Psoas muscle (tissue), 8 donors: ENCODE results near the gene HECW1. TPM values are rescaled to one million over a fixed set of nuclear protein-coding genes. Genes with fewer than 3 reads are reported as not detected.

Experiments
- ATAC-seq, 4 donors: fragments of 200-7000 bp; cut with Tn5 transposase; one replicate each; pipeline ENCODE4 v1.9.1; 2020; ENCODE audit warnings: moderate library complexity in 3 of 4, mild to moderate bottlenecking in 2 of 4
- DNase-seq, 2 donors: peaks; one replicate each; pipeline ENCODE4 v3.0.0-alpha.2; 2020
- H3K27ac ChIP-seq: fragments of 200-600 bp; one replicate; pipeline ENCODE4 v1.8.0; 2022
- H3K27me3 ChIP-seq, 3 donors: fragments of 200-600 bp in 1 of 3; one replicate each; pipeline versions ENCODE4 v1.6.1 to v1.8.0; 2013 to 2022; ENCODE audit warnings: low read length in 2 of 3, mild to moderate bottlenecking in 2 of 3, moderate library complexity in 1 of 3; ENCODE audit not compliant: insufficient read depth in 3 of 3
- H3K36me3 ChIP-seq, 2 donors: fragments of 200-600 bp in 1 of 2; one replicate each; pipeline versions ENCODE4 v1.6.1 to v1.8.0; 2013 to 2022; ENCODE audit warnings: low read depth in 1 of 2, mild to moderate bottlenecking in 1 of 2, moderate library complexity in 1 of 2; ENCODE audit not compliant: insufficient read depth in 1 of 2
- H3K4me1 ChIP-seq: fragments of 200-600 bp; one replicate; pipeline ENCODE4 v1.8.0; 2022
- H3K4me3 ChIP-seq: fragments of 200-600 bp; one replicate; pipeline ENCODE4 v1.8.0; 2022; ENCODE audit warnings: mild to moderate bottlenecking
- H3K9me3 ChIP-seq: fragments of 200-600 bp; one replicate; pipeline ENCODE4 v1.8.0; 2022
- WGBS, 3 donors: extraction: QIAGEN DNeasy Blood & Tissue Kit; methylation state at CpG; one replicate each; pipeline versions ENCODE4 v1.1.6 to v1.1.7; 2013; 5-methylcytosine and 5-hydroxymethylcytosine counted together
- intact Hi-C, 2 donors: fragments of 100-400 bp; cut with DNase I; formaldehyde crosslinking; loops; one replicate each; pipeline versions ENCODE4 v1.11.0 to v1.14.2; 2022
- polyA plus RNA-seq, 3 donors: library from polyadenylated mRNA; stranded (reverse); fragments of 200-250 nt; gene quantifications; one replicate each; pipeline ENCODE4 v1.2.3, GENCODE V29; 2013
- total RNA-seq, 4 donors: library from RNA; stranded (reverse); fragmentation: NEBNext Ultra II Directional in 2 of 4; extraction: Animal tissue kit (Norgen Biotek cat#: 25700) in 2 of 4; gene quantifications; one replicate each; pipeline versions ENCODE4 v1.2.1 to v1.2.4, GENCODE V29; 2021 to 2023
- TF ChIP-seq, protein P1 (sequence below): fragments of 200-600 bp; IDR thresholded peaks from one replicate; pipeline ENCODE4 v1.8.0; 2022; ENCODE audit warnings: antibody characterized with exemption
- donor health status: healthy with polysubstance abuse.
- donor health status: DM: no; HTN: no; CAD: no; lungs with moderate emphysema.
- donor health status: Bipolar disorder and iron deficiency.
- donor health status: healthy.
- donor health status: DM: yes; HTN: yes; CAD: no.
- donor health status: DM: no; HTN: no; CAD: no.
- donor health status: DM: no; HTN: no; CAD: no.
- donor health status: DM: yes; HTN: yes; CAD: no.

Gene HECW1
- total and polyA plus RNA-seq, 7 donors = 0.07 to 2.8 (median 1.0) TPM

DNA sequence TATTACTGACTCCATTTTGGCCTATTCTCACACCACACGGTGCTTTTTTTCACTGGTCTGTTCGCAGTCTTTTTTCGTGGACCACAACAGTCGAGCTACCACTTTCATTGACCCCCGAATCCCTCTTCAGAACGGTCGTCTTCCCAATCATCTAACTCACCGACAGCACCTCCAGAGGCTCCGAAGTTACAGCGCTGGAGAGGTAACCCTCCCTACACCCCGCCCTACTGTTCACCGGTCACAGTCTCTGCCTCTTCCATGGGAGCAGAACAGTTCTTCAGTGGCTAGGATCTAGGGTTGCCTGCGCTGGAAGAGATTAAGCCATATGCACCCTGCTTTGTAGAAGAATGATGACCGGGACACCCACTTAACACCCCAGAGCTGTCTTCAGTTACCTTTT is 367.1 kb downstream of the HECW1 start:
- 93 to 98% (median 97%) methylated on average over 14 of the region's 14 CpGs for WGBS, 3 donors
- TF ChIP-seq, protein P1, sequence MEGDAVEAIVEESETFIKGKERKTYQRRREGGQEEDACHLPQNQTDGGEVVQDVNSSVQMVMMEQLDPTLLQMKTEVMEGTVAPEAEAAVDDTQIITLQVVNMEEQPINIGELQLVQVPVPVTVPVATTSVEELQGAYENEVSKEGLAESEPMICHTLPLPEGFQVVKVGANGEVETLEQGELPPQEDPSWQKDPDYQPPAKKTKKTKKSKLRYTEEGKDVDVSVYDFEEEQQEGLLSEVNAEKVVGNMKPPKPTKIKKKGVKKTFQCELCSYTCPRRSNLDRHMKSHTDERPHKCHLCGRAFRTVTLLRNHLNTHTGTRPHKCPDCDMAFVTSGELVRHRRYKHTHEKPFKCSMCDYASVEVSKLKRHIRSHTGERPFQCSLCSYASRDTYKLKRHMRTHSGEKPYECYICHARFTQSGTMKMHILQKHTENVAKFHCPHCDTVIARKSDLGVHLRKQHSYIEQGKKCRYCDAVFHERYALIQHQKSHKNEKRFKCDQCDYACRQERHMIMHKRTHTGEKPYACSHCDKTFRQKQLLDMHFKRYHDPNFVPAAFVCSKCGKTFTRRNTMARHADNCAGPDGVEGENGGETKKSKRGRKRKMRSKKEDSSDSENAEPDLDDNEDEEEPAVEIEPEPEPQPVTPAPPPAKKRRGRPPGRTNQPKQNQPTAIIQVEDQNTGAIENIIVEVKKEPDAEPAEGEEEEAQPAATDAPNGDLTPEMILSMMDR = no peak
- no peaks in the 10 kb centered on the region for H3K9me3 ChIP-seq
- no peaks in the 10 kb centered on the region for H3K4me1 ChIP-seq
- ATAC-seq (no peak), DNase-seq (no peak)
- no peak overlapping the region for H3K27ac ChIP-seq
- H3K4me3 ChIP-seq = no peak overlapping the region
- H3K27me3 ChIP-seq = no peaks in the 10 kb centered on the region
- intact Hi-C loops = loop anchor here in 1 of 2 donors (10.0 kb wide), 1 partner anchor 245 kb away; the partner anchor contains the start of gene COA1
- no peaks in the 10 kb centered on the region for H3K36me3 ChIP-seq

- no peak for DNase-seq
- WGBS, 3 donors = 92 to 96% (median 93%) methylated on average over 4 of the region's 4 CpGs
- no peaks in the 10 kb centered on the region for H3K9me3 ChIP-seq
- TF ChIP-seq, protein P1 = no peak
- no peaks in the 10 kb centered on the region for H3K36me3 ChIP-seq
- H3K4me1 ChIP-seq = no peaks in the 10 kb centered on the region
- H3K27ac ChIP-seq = no peak overlapping the region
- H3K27me3 ChIP-seq = no peaks in the 10 kb centered on the region
- ATAC-seq = no peak
- H3K4me3 ChIP-seq = no peak overlapping the region
- intact Hi-C loops = no loop called here
Observed at GRCh38 chr7:43480581-43480980, 368.1 kb downstream of the HECW1 start.

DNA sequence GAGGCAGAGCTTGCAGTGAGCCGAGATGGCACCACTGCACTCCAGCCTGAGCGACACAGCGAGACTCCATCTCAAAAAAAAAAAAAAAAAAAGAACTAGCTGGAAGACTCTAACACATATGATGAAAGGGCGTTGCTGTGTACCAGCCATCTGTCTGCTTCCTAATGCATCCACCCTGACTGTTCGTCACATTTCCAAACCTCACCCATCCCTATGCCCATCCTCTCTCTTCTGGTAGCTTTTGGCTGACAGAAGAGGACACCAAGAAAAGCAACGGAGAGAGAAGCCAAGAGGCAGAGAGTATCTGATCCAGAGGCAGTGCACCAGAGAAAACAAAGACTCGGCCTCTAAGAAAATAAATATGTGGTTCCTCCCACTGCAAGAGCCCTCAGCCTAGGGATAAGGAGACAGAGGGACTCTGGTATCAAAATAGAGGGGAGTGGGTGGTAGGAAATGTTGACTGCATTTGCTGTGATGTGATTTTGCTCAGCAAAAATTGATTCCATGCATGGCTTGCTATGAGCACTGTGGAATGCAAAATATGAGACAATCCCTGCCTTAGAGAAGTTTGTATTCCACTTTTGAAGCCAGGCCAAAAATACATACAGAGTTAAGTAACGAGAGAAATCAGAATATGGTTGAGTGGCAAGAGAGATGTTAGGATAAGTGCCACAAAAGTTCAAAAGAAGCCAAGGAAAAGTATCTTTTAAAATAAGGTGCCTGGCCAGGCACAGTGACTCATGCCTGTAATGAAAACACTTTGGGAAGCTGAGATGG is 369.6 kb downstream of the HECW1 start:
- H3K4me1 ChIP-seq = no peaks in the 10 kb centered on the region
- no peaks in the 10 kb centered on the region for H3K9me3 ChIP-seq
- no peaks in the 10 kb centered on the region for H3K36me3 ChIP-seq
- no peaks in the 10 kb centered on the region for H3K27me3 ChIP-seq
- TF ChIP-seq, protein P1 = no peak
- ATAC-seq (no peak), DNase-seq (no peak)
- intact Hi-C loops = no loop called here
- no peak overlapping the region for H3K27ac ChIP-seq
- 40 to 57% (median 45%) methylated on average over 8 of the region's 8 CpGs for WGBS, 3 donors
- no peak overlapping the region for H3K4me3 ChIP-seq

DNA sequence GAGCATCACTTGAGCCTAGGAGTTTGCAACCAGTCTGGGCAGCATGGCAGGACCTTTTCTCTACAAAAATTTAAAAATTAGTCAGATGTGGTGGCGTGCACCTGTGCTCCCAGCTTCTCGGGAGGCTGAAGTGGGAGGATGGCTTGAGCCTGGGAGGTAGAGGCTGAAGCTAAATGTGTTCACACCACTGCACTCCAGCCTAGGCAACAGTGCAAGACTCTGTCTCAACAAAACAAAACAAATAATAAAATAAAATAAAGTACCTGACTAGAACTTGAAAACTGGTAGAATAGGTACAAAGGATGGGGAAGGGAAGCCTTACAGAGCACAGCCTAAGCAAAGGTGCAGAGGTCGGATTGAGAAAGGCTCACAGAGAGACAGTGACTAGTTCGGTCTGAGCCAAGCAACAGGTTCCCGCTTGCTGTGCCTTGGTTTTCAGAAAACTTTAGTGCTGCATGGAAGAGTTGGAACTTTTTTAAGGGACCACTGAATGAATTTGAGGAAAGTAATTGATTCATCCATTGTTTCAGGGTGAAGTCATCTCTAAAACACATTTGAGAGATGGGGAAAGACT is 370.3 kb downstream of the HECW1 start:
- Histone ChIP-seq H3K36me3 (no peaks in the 10 kb centered on the region), H3K27me3 (no peaks in the 10 kb centered on the region), H3K9me3 (no peaks in the 10 kb centered on the region), H3K4me3 (no peak overlapping the region), H3K4me1 (no peaks in the 10 kb centered on the region), H3K27ac (no peak overlapping the region)
- WGBS, 3 donors = 83 to 84% (median 84%) methylated on average over 5 of the region's 5 CpGs
- ATAC-seq = no peak
- no peak for DNase-seq
- intact Hi-C loops = no loop called here
- TF ChIP-seq, protein P1 = no peak
